ENCODE results near the gene KRTAP15-1.

Gene KRTAP15-1

GRCh38 chr21:30439975-30440374 is at the start of gene KRTAP15-1:
Gene KRTAP15-1 (plus strand): TSS chr21:30440275. CDS start chr21:30440328, 53 bp downstream.
- Mint-ChIP-seq H3K9me3 (no peaks in the 10 kb centered on the region), H3K27ac (no peak within 1 kb of the TSS), H3K36me3 (no peaks in the 10 kb centered on the region), H3K4me1 (no peaks in the 10 kb centered on the region), H3K4me3 (no peak within 1 kb of the TSS)
- ATAC-seq, result no peak
- DNase-seq (ENCODE audit: low spot score in 2 of 2), result no peak

- ATAC-seq (no peak), DNase-seq (ENCODE audit: low spot score in 2 of 2) (no peak)
- Mint-ChIP-seq H3K27ac (no peak overlapping the region), H3K36me3 (no peaks in the 10 kb centered on the region), H3K4me1 (no peaks in the 10 kb centered on the region), H3K4me3 (no peak overlapping the region), H3K9me3 (peaks cover 7% of the 10 kb centered on the region)
Measured at GRCh38 chr21:30391492-30392025, 48.5 kb upstream of the KRTAP15-1 start.

- Mint-ChIP-seq H3K9me3 (peaks cover 7% of the 10 kb centered on the region), H3K4me3 (no peak within 1 kb of the TSS), H3K27ac (no peak within 1 kb of the TSS), H3K4me1 (no peaks in the 10 kb centered on the region), H3K36me3 (no peaks in the 10 kb centered on the region)
- DNase-seq (ENCODE audit: low spot score in 2 of 2) (no peak), ATAC-seq (no peak)
Measured at GRCh38 chr21:30395731-30396130, 44.3 kb upstream of the KRTAP15-1 start, which contains the start of gene KRTAP13-1. Gene KRTAP13-1 (plus strand): TSS chr21:30396031. CDS start chr21:30396087, 56 bp downstream.

- Mint-ChIP-seq H3K4me3 (no peak overlapping the region), H3K27ac (no peak overlapping the region), H3K36me3 (no peaks in the 10 kb centered on the region), H3K9me3 (peaks cover 10% of the 10 kb centered on the region), H3K4me1 (no peaks in the 10 kb centered on the region)
- DNase-seq (ENCODE audit: low spot score in 2 of 2) (no peak), ATAC-seq (no peak)
Measured at GRCh38 chr21:30408782-30409494, 31.1 kb upstream of the KRTAP15-1 start.

- no peaks in the 10 kb centered on the region for H3K4me1 Mint-ChIP-seq
Measured at GRCh38 chr21:30415993-30416392, 24.1 kb upstream of the KRTAP15-1 start.

GRCh38 chr21:30425826-30426225 is 14.2 kb upstream of the KRTAP15-1 start, which contains the start of gene KRTAP13-3:
Gene KRTAP13-3 (minus strand): TSS chr21:30425926. CDS start chr21:30425912, 14 bp downstream.
- H3K27ac Mint-ChIP-seq, result no peak within 1 kb of the TSS
- DNase-seq (ENCODE audit: low spot score in 2 of 2) (no peak), ATAC-seq (no peak)
- no peaks in the 10 kb centered on the region for H3K4me1 Mint-ChIP-seq
- H3K36me3 Mint-ChIP-seq, result no peaks in the 10 kb centered on the region
- H3K9me3 Mint-ChIP-seq, result peaks cover 3% of the 10 kb centered on the region
- no peak within 1 kb of the TSS for H3K4me3 Mint-ChIP-seq

More at GRCh38 chr21:30415993-30416392, 24.1 kb upstream of the KRTAP15-1 start:
- DNase-seq (ENCODE audit: low spot score in 2 of 2) (no peak), ATAC-seq (no peak)
- Mint-ChIP-seq H3K4me3 (no peak overlapping the region), H3K36me3 (no peaks in the 10 kb centered on the region), H3K9me3 (peaks cover 2% of the 10 kb centered on the region), H3K27ac (no peak overlapping the region)

- no peak for DNase-seq (ENCODE audit: low spot score in 2 of 2)
- H3K4me1 Mint-ChIP-seq, result no peaks in the 10 kb centered on the region
- no peak overlapping the region for H3K4me3 Mint-ChIP-seq
- ATAC-seq, result no peak
- H3K27ac Mint-ChIP-seq, result no peak overlapping the region
- H3K9me3 Mint-ChIP-seq, result peaks cover 3% of the 10 kb centered on the region
- no peaks in the 10 kb centered on the region for H3K36me3 Mint-ChIP-seq
Measured at GRCh38 chr21:30426731-30427130, 13.3 kb upstream of the KRTAP15-1 start.

- DNase-seq (ENCODE audit: low spot score in 2 of 2) (no peak), ATAC-seq (no peak)
- Mint-ChIP-seq H3K4me3 (no peak within 1 kb of the TSS), H3K27ac (no peak within 1 kb of the TSS), H3K4me1 (no peaks in the 10 kb centered on the region), H3K36me3 (no peaks in the 10 kb centered on the region), H3K9me3 (peaks cover 3% of the 10 kb centered on the region)
Measured at GRCh38 chr21:30430170-30430655, 9.9 kb upstream of the KRTAP15-1 start, which contains the start of gene KRTAP13-4. Gene KRTAP13-4 (plus strand): TSS chr21:30430220. CDS start chr21:30430276, 56 bp downstream.

GRCh38 chr21:30434033-30434631 is 5.9 kb upstream of the KRTAP15-1 start:
- H3K36me3 Mint-ChIP-seq, result no peaks in the 10 kb centered on the region
- DNase-seq (ENCODE audit: low spot score in 2 of 2), result no peak
- ATAC-seq, result peak; percentile 57
- no peaks in the 10 kb centered on the region for H3K9me3 Mint-ChIP-seq
- H3K4me3 Mint-ChIP-seq, result no peak overlapping the region
- H3K27ac Mint-ChIP-seq, result no peak overlapping the region
- H3K4me1 Mint-ChIP-seq, result no peaks in the 10 kb centered on the region

- DNase-seq (ENCODE audit: low spot score in 2 of 2), result no peak
- H3K36me3 Mint-ChIP-seq, result no peaks in the 10 kb centered on the region
- no peaks in the 10 kb centered on the region for H3K9me3 Mint-ChIP-seq
- no peaks in the 10 kb centered on the region for H3K4me1 Mint-ChIP-seq
- H3K27ac Mint-ChIP-seq, result no peak overlapping the region
- ATAC-seq, result no peak
- no peak overlapping the region for H3K4me3 Mint-ChIP-seq
Measured at GRCh38 chr21:30437010-30437565, 3.0 kb upstream of the KRTAP15-1 start.

- H3K36me3 Mint-ChIP-seq, result no peaks in the 10 kb centered on the region
- no peak overlapping the region for H3K27ac Mint-ChIP-seq
- H3K9me3 Mint-ChIP-seq, result peaks cover 2% of the 10 kb centered on the region
- DNase-seq (ENCODE audit: low spot score in 2 of 2) (no peak), ATAC-seq (no peak)
- H3K4me1 Mint-ChIP-seq, result no peaks in the 10 kb centered on the region
- no peak overlapping the region for H3K4me3 Mint-ChIP-seq
Measured at GRCh38 chr21:30443226-30443625, 3.2 kb downstream of the KRTAP15-1 start.

GRCh38 chr21:30444204-30444603 is 4.1 kb downstream of the KRTAP15-1 start:
- no peak overlapping the region for H3K4me3 Mint-ChIP-seq
- H3K27ac Mint-ChIP-seq, result no peak overlapping the region
- no peaks in the 10 kb centered on the region for H3K36me3 Mint-ChIP-seq
- no peaks in the 10 kb centered on the region for H3K4me1 Mint-ChIP-seq
- H3K9me3 Mint-ChIP-seq, result peaks cover 2% of the 10 kb centered on the region
- ATAC-seq (no peak), DNase-seq (ENCODE audit: low spot score in 2 of 2) (no peak)

- Mint-ChIP-seq H3K27ac (no peak overlapping the region), H3K36me3 (no peaks in the 10 kb centered on the region), H3K9me3 (peaks cover 2% of the 10 kb centered on the region), H3K4me3 (no peak overlapping the region), H3K4me1 (no peaks in the 10 kb centered on the region)
- DNase-seq (ENCODE audit: low spot score in 2 of 2) (no peak), ATAC-seq (no peak)
Measured at GRCh38 chr21:30447056-30447455, 7.0 kb downstream of the KRTAP15-1 start.

GRCh38 chr21:30448514-30448913 is 8.4 kb downstream of the KRTAP15-1 start:
- H3K4me1 Mint-ChIP-seq, result no peaks in the 10 kb centered on the region
- ATAC-seq, result no peak

GRCh38 chr21:30463713-30464112 is 23.6 kb downstream of the KRTAP15-1 start:
- Mint-ChIP-seq H3K4me1 (no peaks in the 10 kb centered on the region), H3K9me3 (peaks cover 2% of the 10 kb centered on the region), H3K4me3 (no peak overlapping the region), H3K27ac (no peak overlapping the region), H3K36me3 (no peaks in the 10 kb centered on the region)
- ATAC-seq (no peak), DNase-seq (ENCODE audit: low spot score in 2 of 2) (no peak)

More at GRCh38 chr21:30448514-30448913, 8.4 kb downstream of the KRTAP15-1 start:
- H3K36me3 Mint-ChIP-seq, result no peaks in the 10 kb centered on the region
- peaks cover 2% of the 10 kb centered on the region for H3K9me3 Mint-ChIP-seq
- DNase-seq (ENCODE audit: low spot score in 2 of 2), result no peak
- H3K27ac Mint-ChIP-seq, result no peak overlapping the region
- no peak overlapping the region for H3K4me3 Mint-ChIP-seq
